NB4 (cell line): ENCODE results near the gene ANKRD53.

Experiments
- CTCF ChIP-seq: IDR thresholded peaks from one replicate; pipeline ENCODE4 v1.5.1; 2012; ENCODE audit warnings: low read depth, low read length
- MAX ChIP-seq: IDR thresholded peaks from 2 replicates; pipeline ENCODE4 v1.6.1; 2011; ENCODE audit warnings: low read depth, low read length
- MYC ChIP-seq: IDR thresholded peaks from 2 replicates; pipeline ENCODE4 v1.6.1; 2011; ENCODE audit warnings: low read depth, low read length
- POLR2A ChIP-seq: IDR thresholded peaks from 2 replicates; pipeline ENCODE4 v1.6.1; 2011; ENCODE audit warnings: mild to moderate bottlenecking; ENCODE audit not compliant: insufficient read length; ENCODE audit errors: extremely low read depth

GRCh38 chr2:70985283-70985688 is 6.9 kb downstream of the ANKRD53 start:
- TF ChIP-seq CTCF (no peak), MAX (no peak), POLR2A (no peak), MYC (no peak)
